IMR-90 (cell line): ENCODE data around the gene LIPE.

ENCODE experiments used
- POLR2A ChIP-seq: IDR thresholded peaks from 2 replicates; pipeline ENCODE4 v1.6.1; 2012; ENCODE audit warnings: mild to moderate bottlenecking, low read depth, low read length
- RCOR1 ChIP-seq: IDR thresholded peaks from 2 replicates; pipeline ENCODE4 v1.6.1; 2012; ENCODE audit warnings: mild to moderate bottlenecking, low read length, improper control_type of control experiment; ENCODE audit not compliant: insufficient replicate concordance
- TF ChIP-seq, protein P1 (sequence below): conservative IDR thresholded peaks from 2 replicates; pipeline ENCODE4 v1.5.1; 2012; ENCODE audit warnings: mild to moderate bottlenecking, low read depth, low read length, improper control_type of control experiment

DNA sequence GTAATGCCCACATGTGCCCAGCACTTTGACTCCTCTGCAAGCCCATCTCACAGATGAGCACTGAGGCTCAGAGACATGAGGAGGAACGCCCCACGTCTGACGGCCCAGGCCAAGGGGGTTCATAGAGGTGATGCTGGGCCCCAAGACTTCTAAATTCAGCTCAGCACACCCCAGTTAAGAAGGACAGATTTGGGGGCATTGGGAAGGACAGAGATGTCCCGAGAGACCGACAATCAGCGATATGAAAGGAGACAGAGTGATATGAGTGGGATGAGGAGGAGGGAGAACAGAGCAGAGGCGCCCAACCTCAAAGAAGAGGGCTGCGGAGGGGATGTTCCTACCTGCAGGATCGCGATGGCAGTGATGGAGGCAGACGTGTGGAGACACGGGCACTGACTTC lies 37.3 kb downstream of the LIPE start, which contains the start of gene CNFN:
- TF ChIP-seq, protein P1, sequence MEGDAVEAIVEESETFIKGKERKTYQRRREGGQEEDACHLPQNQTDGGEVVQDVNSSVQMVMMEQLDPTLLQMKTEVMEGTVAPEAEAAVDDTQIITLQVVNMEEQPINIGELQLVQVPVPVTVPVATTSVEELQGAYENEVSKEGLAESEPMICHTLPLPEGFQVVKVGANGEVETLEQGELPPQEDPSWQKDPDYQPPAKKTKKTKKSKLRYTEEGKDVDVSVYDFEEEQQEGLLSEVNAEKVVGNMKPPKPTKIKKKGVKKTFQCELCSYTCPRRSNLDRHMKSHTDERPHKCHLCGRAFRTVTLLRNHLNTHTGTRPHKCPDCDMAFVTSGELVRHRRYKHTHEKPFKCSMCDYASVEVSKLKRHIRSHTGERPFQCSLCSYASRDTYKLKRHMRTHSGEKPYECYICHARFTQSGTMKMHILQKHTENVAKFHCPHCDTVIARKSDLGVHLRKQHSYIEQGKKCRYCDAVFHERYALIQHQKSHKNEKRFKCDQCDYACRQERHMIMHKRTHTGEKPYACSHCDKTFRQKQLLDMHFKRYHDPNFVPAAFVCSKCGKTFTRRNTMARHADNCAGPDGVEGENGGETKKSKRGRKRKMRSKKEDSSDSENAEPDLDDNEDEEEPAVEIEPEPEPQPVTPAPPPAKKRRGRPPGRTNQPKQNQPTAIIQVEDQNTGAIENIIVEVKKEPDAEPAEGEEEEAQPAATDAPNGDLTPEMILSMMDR = no peak
- TF ChIP-seq POLR2A (no peak), RCOR1 (no peak)
